Panc1 (cell line): ENCODE measurements around the gene NPTXR. TPM values are rescaled to one million over a fixed set of nuclear protein-coding genes. Genes with fewer than 3 reads are reported as not detected.

Source experiments
- ATAC-seq: fragments of 200-7000 bp; cut with Tn5 transposase; 2 replicates; pipeline ENCODE4 v1.9.1; 2020; ENCODE audit warnings: mild to moderate bottlenecking, moderate library complexity
- BruUV-seq: library from RNA; stranded (reverse); fragments of 400-500 nt; replicated peaks from 2 replicates; lab custom pipeline; 2021; lab: Mats Ljungman, UMichigan
- CTCF ChIA-PET: fragments of 300-600 bp; sonication (Branson Sonifier 250); formaldehyde crosslinking; loops from one replicate; lab custom pipeline; 2022; ENCODE audit warnings: antibody characterized with exemption; lab: Charles Lee
- POLR2A ChIA-PET: fragments of 300-600 bp; sonication (Branson Sonifier 250); formaldehyde crosslinking; loops from one replicate; lab custom pipeline; 2022; ENCODE audit warnings: antibody characterized with exemption; lab: Charles Lee
- DNase-seq: peaks from one replicate; pipeline ENCODE4 v3.0.0-alpha.2; 2010; ENCODE audit warnings: low read depth, low spot score
- H3K27ac ChIP-seq: 2 replicates; pipeline ENCODE4 v1.5.1; 2011; ENCODE audit warnings: mild to moderate bottlenecking, low read length, inconsistent platforms
- H3K27me3 ChIP-seq: fragments of 200-500 bp; sonication (Bioruptor generic); 2 replicates; pipeline ENCODE4 v1.6.0; 2014; ENCODE audit warnings: low read length, inconsistent platforms; ENCODE audit not compliant: control insufficient read depth, insufficient read depth
- H3K36me3 ChIP-seq: fragments of 200-500 bp; sonication (Bioruptor generic); 2 replicates; pipeline ENCODE4 v1.5.1; 2014; ENCODE audit warnings: inconsistent platforms, mild to moderate bottlenecking, low read length, moderate library complexity; ENCODE audit not compliant: control insufficient read depth, insufficient read depth
- H3K4me1 ChIP-seq: 2 replicates; pipeline ENCODE4 v1.5.1; 2011; ENCODE audit warnings: inconsistent platforms, mild to moderate bottlenecking, low read length, moderate library complexity; ENCODE audit not compliant: control insufficient read depth, insufficient read depth
- H3K4me3 ChIP-seq, 2 experiments: 2 replicates each; pipeline ENCODE4 v1.5.1; 2011 to 2012; ENCODE audit warnings: low read depth in 2 of 2, low read length in 2 of 2, mild to moderate bottlenecking in 2 of 2, inconsistent platforms in 1 of 2, moderate library complexity in 1 of 2
- H3K9me3 ChIP-seq: fragments of 200-500 bp; sonication (Bioruptor generic); 2 replicates; pipeline ENCODE4 v1.5.1; 2014; ENCODE audit warnings: low read depth, mild to moderate bottlenecking, inconsistent platforms, low read length, moderate library complexity; ENCODE audit not compliant: control insufficient read depth, insufficient read depth
- POLR2AphosphoS5 ChIP-seq: IDR thresholded peaks from 2 replicates; pipeline ENCODE4 v1.6.1; 2012; ENCODE audit warnings: mild to moderate bottlenecking, low read depth, low read length, moderate library complexity
- SIN3A ChIP-seq: IDR thresholded peaks from 2 replicates; pipeline ENCODE4 v1.6.1; 2012; ENCODE audit warnings: low read depth, mild to moderate bottlenecking, low read length, moderate library complexity, borderline replicate concordance; ENCODE audit not compliant: insufficient read depth
- TCF7L2 ChIP-seq: IDR thresholded peaks from 2 replicates; pipeline ENCODE4 v1.6.1; 2011; ENCODE audit warnings: mild to moderate bottlenecking, low read depth, low read length, inconsistent platforms
- in situ Hi-C: cut with HindIII; loops from 2 replicates; pipeline ENCODE4 v1.10.0; 2016; ENCODE audit warnings: low sequenced_read_pairs, low pct_unique_long_range_greater_than_20kb
- intact Hi-C: fragments of 100-400 bp; cut with micrococcal nuclease; formaldehyde crosslinking; loops from one replicate; pipeline ENCODE4 v1.10.0; 2022; ENCODE audit not compliant: unreplicated experiment
- total RNA-seq: library from RNA; stranded (reverse); gene quantifications from one replicate; pipeline ENCODE4 v1.2.1, GENCODE V29; 2021; ENCODE audit not compliant: unreplicated experiment
- TF ChIP-seq, protein P1 (sequence below): fragments of 450-650 bp; IDR thresholded peaks from 2 replicates; pipeline ENCODE4 v1.5.1; 2017; ENCODE audit warnings: mild to moderate bottlenecking
- TF ChIP-seq, protein P2 (sequence below), 2 experiments: IDR thresholded peaks; 2 replicates each; pipeline ENCODE4 v1.6.1; 2011 to 2012; ENCODE audit warnings: low read depth in 2 of 2, control low read depth in 1 of 2, low read length in 1 of 2, mild to moderate bottlenecking in 1 of 2, moderate library complexity in 1 of 2; ENCODE audit not compliant: insufficient read depth in 1 of 2

Gene NPTXR
- total RNA-seq, 1 experiment from 2014 or later: 32.6 TPM

DNA sequence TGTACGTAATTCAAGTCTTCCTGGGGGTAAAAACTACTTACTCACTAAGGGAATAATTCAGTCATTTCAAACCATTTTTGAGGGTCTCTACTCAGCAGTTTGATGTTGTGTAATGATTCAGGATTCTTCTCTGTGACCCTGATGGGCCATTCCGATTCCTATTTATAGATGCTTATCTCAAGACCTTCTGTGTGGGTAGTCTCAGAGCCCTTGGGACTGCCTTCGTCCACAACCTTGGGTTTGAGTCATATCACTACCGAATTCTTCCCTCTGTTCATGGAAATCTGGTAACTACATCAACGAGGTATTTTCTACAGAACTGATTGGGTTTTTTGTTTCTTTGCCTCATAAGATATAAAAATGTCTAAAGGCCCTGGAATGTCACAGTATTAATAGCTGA is 42.5 kb upstream of the NPTXR start:
- H3K9me3 ChIP-seq: no peaks in the 10 kb centered on the region
- CTCF ChIA-PET: no interaction called here

DNA sequence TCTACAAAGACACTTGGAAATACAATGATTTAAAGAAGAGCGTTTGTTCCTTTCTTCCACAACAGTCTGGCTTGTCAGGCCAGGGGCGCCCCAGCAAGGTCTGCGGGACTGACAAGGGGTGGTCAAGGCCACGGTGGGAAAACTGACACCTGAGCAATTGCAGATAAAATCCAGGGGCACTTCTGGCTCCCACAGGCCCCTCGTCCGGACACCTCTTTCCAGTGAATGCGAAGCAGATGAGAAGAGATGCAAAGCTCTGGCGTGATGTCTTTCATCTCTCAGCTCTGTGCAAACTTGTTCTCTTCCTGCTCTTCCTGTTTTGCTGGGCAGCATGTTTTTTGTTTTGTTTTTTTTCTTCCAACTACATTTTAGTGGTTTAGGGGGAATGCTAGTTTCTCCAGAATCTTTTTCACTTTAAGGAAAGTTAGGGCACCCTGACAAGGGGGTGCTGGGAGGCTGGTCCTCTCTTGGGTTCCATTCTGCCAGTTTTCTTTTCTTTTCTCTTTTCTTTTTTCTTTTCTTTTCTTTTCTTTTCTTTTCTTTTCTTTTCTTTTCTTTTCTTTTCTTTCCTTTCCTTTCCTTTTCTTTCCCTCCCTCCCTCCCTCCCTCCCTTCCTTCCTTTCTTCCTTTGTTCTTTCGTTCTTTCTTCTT is 39.3 kb upstream of the NPTXR start:
- ChIA-PET POLR2A (no interaction called here), CTCF (no interaction called here)
- in situ Hi-C loops: no loop called here
- TF ChIP-seq POLR2AphosphoS5 (no peak), TCF7L2 (no peak), SIN3A (no peak)
- TF ChIP-seq, protein P1, sequence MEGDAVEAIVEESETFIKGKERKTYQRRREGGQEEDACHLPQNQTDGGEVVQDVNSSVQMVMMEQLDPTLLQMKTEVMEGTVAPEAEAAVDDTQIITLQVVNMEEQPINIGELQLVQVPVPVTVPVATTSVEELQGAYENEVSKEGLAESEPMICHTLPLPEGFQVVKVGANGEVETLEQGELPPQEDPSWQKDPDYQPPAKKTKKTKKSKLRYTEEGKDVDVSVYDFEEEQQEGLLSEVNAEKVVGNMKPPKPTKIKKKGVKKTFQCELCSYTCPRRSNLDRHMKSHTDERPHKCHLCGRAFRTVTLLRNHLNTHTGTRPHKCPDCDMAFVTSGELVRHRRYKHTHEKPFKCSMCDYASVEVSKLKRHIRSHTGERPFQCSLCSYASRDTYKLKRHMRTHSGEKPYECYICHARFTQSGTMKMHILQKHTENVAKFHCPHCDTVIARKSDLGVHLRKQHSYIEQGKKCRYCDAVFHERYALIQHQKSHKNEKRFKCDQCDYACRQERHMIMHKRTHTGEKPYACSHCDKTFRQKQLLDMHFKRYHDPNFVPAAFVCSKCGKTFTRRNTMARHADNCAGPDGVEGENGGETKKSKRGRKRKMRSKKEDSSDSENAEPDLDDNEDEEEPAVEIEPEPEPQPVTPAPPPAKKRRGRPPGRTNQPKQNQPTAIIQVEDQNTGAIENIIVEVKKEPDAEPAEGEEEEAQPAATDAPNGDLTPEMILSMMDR: no peak
- TF ChIP-seq, protein P2, sequence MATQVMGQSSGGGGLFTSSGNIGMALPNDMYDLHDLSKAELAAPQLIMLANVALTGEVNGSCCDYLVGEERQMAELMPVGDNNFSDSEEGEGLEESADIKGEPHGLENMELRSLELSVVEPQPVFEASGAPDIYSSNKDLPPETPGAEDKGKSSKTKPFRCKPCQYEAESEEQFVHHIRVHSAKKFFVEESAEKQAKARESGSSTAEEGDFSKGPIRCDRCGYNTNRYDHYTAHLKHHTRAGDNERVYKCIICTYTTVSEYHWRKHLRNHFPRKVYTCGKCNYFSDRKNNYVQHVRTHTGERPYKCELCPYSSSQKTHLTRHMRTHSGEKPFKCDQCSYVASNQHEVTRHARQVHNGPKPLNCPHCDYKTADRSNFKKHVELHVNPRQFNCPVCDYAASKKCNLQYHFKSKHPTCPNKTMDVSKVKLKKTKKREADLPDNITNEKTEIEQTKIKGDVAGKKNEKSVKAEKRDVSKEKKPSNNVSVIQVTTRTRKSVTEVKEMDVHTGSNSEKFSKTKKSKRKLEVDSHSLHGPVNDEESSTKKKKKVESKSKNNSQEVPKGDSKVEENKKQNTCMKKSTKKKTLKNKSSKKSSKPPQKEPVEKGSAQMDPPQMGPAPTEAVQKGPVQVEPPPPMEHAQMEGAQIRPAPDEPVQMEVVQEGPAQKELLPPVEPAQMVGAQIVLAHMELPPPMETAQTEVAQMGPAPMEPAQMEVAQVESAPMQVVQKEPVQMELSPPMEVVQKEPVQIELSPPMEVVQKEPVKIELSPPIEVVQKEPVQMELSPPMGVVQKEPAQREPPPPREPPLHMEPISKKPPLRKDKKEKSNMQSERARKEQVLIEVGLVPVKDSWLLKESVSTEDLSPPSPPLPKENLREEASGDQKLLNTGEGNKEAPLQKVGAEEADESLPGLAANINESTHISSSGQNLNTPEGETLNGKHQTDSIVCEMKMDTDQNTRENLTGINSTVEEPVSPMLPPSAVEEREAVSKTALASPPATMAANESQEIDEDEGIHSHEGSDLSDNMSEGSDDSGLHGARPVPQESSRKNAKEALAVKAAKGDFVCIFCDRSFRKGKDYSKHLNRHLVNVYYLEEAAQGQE (IDR thresholded peaks at IDR 0.05; ENCODE audit: insufficient read depth in 1 of 2, low read depth in 2 of 2, low read length in 1 of 2): no peak
- intact Hi-C loops: no loop called here
- Histone ChIP-seq H3K27ac (no peak overlapping the region), H3K4me1 (no peaks in the 10 kb centered on the region), H3K9me3 (no peaks in the 10 kb centered on the region), H3K36me3 (no peaks in the 10 kb centered on the region), H3K27me3 (no peaks in the 10 kb centered on the region), H3K4me3 (no peak overlapping the region)
- no peak for DNase-seq
- ATAC-seq: no peak
- BruUV-seq: no TSS peak

More for the DNA sequence above, 42.5 kb upstream of the NPTXR start:
- H3K36me3 ChIP-seq: no peaks in the 10 kb centered on the region
- H3K4me1 ChIP-seq: no peaks in the 10 kb centered on the region
- DNase-seq (no peak), ATAC-seq (no peak)
- POLR2A ChIA-PET: no interaction called here
- no TSS peak for BruUV-seq
- intact Hi-C loops (no loop called here), in situ Hi-C loops (no loop called here)
- TF ChIP-seq TCF7L2 (no peak), SIN3A (no peak), POLR2AphosphoS5 (no peak)
- TF ChIP-seq, protein P2 (IDR thresholded peaks at IDR 0.05; ENCODE audit: insufficient read depth in 1 of 2, low read depth in 2 of 2, low read length in 1 of 2): no peak
- TF ChIP-seq, protein P1: no peak
- H3K27me3 ChIP-seq: no peaks in the 10 kb centered on the region
- no peak overlapping the region for H3K27ac ChIP-seq
- H3K4me3 ChIP-seq: no peak overlapping the region
